GM13977 (cell line): ENCODE data around the gene HNRNPA3.
"Not testable (repeated sequence)": the region's sequence is repeated elsewhere in the genome, so short reads cannot be mapped to it uniquely, and the experiment has no call there.

Source experiments
- DNase-seq: peaks from one replicate; pipeline ENCODE4 v3.0.0; 2012; ENCODE audit warnings: low spot score
- in situ Hi-C: fragments of 300-500 bp; cut with MboI; formaldehyde crosslinking; loops from one replicate; pipeline ENCODE4 v1.12.0; 2022; ENCODE audit warnings: low sequenced_read_pairs, low pct_unique_long_range_greater_than_20kb, mixed read lengths, inconsistent platforms; ENCODE audit not compliant: unreplicated experiment
- TF ChIP-seq, protein P1 (sequence below): IDR thresholded peaks from 2 replicates; pipeline ENCODE4 v1.5.1; 2012; ENCODE audit warnings: mild to moderate bottlenecking, control low read depth; ENCODE audit not compliant: insufficient read depth; ENCODE audit errors: extremely low read depth, missing control alignments

Gene HNRNPA3

DNA sequence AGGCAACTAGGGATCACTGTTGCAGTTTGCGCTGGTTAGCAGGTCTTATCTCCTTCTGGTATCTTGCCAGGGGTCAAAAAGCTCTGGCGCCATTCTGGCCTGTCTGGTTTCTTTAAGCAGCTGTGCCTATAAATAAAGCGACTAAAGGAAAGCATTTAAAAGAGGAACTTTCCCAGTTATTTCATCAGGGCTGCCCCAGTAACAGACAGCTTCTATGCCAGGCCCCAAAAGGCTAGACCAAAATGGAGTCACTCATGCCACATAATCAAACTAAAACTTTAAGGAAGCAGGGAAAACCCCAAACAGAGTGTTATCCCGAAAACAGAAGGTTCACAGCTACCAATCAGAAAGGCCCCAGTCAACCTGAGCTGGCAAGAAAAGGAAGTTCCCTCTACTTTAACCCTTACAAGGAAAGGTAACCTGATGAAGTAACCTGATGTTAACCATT, 41.2 kb upstream of the HNRNPA3 start:
- TF ChIP-seq, protein P1, sequence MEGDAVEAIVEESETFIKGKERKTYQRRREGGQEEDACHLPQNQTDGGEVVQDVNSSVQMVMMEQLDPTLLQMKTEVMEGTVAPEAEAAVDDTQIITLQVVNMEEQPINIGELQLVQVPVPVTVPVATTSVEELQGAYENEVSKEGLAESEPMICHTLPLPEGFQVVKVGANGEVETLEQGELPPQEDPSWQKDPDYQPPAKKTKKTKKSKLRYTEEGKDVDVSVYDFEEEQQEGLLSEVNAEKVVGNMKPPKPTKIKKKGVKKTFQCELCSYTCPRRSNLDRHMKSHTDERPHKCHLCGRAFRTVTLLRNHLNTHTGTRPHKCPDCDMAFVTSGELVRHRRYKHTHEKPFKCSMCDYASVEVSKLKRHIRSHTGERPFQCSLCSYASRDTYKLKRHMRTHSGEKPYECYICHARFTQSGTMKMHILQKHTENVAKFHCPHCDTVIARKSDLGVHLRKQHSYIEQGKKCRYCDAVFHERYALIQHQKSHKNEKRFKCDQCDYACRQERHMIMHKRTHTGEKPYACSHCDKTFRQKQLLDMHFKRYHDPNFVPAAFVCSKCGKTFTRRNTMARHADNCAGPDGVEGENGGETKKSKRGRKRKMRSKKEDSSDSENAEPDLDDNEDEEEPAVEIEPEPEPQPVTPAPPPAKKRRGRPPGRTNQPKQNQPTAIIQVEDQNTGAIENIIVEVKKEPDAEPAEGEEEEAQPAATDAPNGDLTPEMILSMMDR: no peak
- DNase-seq: no peak
- in situ Hi-C loops: loop anchor here (25.0 kb wide), 2 partner anchors 441 to 541 kb away; a partner anchor contains a TSS

DNA sequence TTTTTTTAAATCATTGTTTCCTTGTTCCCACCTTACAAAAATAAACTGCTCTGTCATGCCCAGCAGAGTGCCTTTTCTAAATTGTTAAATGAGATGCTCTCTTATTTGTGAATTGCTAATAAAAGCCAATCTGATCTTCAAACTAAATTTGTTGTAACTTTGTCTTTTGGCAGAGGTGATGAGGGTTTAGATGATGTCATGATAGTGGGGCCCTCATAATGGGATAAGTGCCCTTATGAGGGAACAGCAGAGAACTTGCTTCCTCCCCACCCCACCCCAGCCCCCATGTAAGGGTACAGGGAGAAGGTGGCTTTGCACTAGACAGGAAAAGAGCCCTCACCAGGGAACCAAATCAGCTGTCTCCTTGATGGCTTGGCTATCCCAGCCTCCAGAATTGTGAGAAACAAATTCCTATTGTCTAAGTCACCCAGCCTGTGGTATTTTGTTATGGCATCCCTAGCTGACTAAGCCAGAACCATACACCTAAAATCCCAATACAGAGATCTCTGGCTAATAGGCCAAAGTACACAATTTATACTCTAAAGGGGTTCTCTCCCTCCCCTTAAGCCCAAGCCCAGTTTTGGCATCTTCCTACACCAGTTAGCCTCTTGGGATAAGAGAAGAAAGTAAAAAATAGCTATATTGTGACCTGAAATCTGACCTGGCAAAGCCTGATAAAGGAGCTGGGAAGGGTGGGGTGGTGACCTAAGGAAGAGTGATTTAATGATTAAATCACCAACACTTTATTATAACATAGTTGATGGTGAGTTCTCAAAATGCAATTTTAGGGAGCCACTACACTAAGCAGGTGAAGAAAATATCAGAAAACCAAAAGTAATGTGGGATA, 40.3 kb upstream of the HNRNPA3 start:
- TF ChIP-seq, protein P1: no peak
- in situ Hi-C loops: loop anchor here (25.0 kb wide), 2 partner anchors 440 to 540 kb away; a partner anchor contains a TSS
- no peak for DNase-seq

DNA sequence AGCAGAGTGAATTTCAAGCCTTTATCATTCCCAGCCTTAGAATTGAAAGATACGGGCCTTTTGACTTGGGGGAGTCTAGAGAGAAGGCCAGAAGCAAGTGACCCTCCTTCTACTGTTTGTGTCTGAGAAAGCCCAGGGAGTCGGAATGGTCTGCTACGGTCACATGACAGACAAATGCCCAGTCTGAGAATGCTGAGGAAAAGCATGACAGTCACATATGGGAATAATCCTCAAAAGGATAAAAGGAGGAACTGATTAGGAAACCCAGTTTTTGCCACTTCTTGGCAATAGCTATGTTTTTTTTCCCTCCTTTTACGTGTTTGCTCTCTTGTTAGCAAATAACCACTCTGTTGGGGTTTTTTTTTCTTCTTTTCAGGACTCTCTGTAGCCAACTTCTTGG, 38.1 kb upstream of the HNRNPA3 start:
- TF ChIP-seq, protein P1: no peak
- DNase-seq: no peak
- in situ Hi-C loops: loop anchor here (25.0 kb wide), 2 partner anchors 438 to 538 kb away; a partner anchor contains a TSS

DNA sequence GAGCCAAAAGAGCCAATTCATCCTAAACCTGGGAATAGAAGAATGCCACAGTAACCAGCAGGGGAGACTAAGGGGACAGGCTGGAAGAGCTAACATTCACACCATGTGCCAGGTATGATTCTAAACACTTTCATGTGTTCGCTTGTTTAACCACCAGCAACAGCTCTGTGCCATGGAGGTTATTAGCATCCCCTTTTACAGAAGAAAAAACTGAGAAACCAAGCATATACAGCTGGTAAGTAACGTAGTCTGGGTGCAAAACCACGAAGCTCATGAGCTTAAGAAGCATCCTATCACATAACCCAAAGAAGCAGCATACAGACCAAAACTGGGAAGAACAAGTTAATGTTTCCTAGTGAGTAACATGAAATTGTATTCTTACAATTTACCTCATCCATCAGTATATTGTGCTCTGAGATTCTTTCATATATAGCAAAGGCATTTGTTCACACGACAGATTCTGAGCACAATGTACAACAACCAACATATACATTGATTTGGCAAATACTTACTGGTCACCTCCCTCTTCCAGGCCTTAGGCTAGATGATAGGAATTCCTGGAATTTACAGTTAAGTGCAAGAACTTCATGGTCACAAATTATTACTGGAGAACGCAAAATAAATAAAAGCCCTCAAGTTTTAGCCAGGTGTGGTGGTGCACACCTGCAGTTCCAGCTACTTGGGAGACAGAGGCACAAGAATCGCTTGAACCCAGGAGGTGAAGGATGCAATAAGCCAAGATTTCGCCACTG, 36.5 kb upstream of the HNRNPA3 start:
- in situ Hi-C loops: no loop called here
- no peak for DNase-seq
- TF ChIP-seq, protein P1: no peak

DNA sequence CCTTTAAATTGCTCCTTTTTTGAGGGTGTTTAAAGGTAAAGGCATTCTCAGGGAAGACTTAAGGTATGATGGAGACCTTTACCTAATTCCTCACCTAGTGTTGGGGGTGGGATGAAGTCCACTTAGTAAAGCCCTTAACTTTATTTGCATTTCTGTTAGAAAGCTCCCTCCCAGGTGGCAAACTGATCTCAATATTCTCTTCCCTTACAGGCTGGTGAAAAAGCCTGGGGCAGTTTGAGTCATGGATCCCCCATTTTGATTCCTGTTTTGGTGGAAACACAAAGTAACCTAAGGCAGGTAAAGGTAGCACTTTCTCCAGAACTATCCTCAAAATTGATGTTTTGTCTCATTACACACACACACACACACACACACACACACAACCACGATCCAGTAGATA, 33.8 kb upstream of the HNRNPA3 start:
- TF ChIP-seq, protein P1: no peak
- in situ Hi-C loops: no loop called here

DNA sequence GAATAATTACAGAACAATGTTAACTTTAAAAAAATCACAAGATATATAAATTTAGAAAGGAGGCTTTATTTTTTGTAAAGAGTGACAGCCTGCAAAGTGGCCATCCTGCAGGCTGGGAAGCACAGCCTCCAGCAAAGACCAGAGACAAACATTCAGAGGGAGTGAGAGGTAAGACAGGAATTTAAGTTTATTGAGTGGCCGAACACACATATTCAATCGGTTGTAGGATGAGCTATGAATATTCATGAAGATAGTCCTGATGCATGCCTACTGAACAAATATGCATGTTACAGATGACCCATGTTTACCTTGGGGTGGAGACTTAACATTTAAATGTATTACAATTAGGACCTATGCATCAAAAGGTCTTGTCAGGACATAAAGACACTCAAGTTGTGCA, 33.4 kb upstream of the HNRNPA3 start:
- in situ Hi-C loops: no loop called here
- TF ChIP-seq, protein P1: no peak
- DNase-seq: no peak

More for the DNA sequence above, 33.8 kb upstream of the HNRNPA3 start:
- DNase-seq: no peak

DNA sequence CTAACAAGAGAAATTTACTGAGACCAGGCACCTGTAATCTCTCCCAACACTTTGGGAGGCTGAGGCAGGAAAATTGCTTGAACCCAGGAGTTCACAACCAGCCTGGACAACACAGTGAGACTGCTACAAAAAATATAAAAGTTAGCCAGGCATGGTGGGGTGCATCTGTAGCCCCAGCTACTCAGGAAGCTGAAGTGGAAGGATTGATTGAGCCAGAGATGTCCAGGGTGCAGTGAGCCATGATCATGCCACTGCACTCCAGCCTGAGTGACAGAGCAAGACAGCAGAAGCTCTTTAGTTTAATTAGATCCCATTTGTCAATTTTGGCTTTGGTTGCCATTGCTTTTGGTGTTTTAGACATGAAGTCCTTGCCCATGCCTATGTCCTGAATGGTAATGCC, 32.9 kb upstream of the HNRNPA3 start:
- in situ Hi-C loops, DNase-seq: not testable (repeated sequence)
